K562 (cell line): ENCODE data around the gene GEMIN7. TPM values are rescaled to one million over a fixed set of nuclear protein-coding genes. Genes with fewer than 3 reads are reported as not detected.

Source experiments
- ATAC-seq: fragments of 200-7000 bp; cut with Tn5 transposase; 3 replicates; pipeline ENCODE4 v1.9.1; 2020; ENCODE audit warnings: moderate library complexity
- BruUV-seq: library from RNA; stranded (reverse); fragments of 400-500 nt; replicated peaks from 2 replicates; lab custom pipeline; 2021; lab: Mats Ljungman, UMichigan
- CTCF ChIA-PET: fragments of 300-600 bp; formaldehyde crosslinking; extraction: SDS; loops from one replicate; lab custom pipeline; 2021; ENCODE audit warnings: low intra/inter-chr PET ratio; lab: Yijun Ruan, JAX
- POLR2A ChIA-PET: fragments of 300-600, 350-650 bp; sonication (Branson Sonifier 250); formaldehyde crosslinking; extraction: SDS; loops from one replicate; lab custom pipeline; 2021; ENCODE audit warnings: antibody characterized with exemption, inconsistent platforms; lab: Yijun Ruan, JAX
- DNase-seq, 4 experiments: peaks; one replicate each; pipeline versions ENCODE4 v3.0.0 to v3.0.0-alpha.2; 2011 to 2018; ENCODE audit warnings: low spot score in 3 of 4, mixed read lengths in 3 of 4; ENCODE audit errors: extremely low read depth in 1 of 4
- FAIRE-seq: peaks from 2 replicates; lab custom pipeline; 2011; peaks lifted over from hg19 to GRCh38; lab: Jason Lieb, UNC
- H2AFZ ChIP-seq: 2 replicates; pipeline ENCODE4 v1.6.0; 2011; ENCODE audit warnings: low read depth, low read length, control low read depth, inconsistent platforms
- H3K27ac ChIP-seq: fragments of 200-600 bp; 3 replicates; pipeline ENCODE4 v1.8.0; 2011; ENCODE audit warnings: low read depth, mild to moderate bottlenecking, control low read depth, inconsistent platforms, low read length, moderate library complexity, mixed read lengths; ENCODE audit errors: extremely low read depth
- H3K27me3 ChIP-seq, 2 experiments: fragments of 300-600 bp in 1 of 2; 2 replicates in 1 of 2; 3 replicates in 1 of 2; pipeline versions ENCODE4 v1.6.0 to v1.8.0; 2011; ENCODE audit warnings: inconsistent platforms in 2 of 2, low read length in 2 of 2, mild to moderate bottlenecking in 1 of 2, mixed read lengths in 1 of 2, moderate library complexity in 1 of 2; ENCODE audit not compliant: control insufficient read depth in 2 of 2, insufficient read depth in 2 of 2
- H3K36me3 ChIP-seq: fragments of 300-600 bp; 3 replicates; pipeline ENCODE4 v1.8.0; 2011; ENCODE audit warnings: mild to moderate bottlenecking, low read length, inconsistent platforms; ENCODE audit not compliant: control insufficient read depth, insufficient read depth
- H3K4me1 ChIP-seq, 2 experiments: fragments of 200-600 bp in 1 of 2; replicated peaks in 1 of 2; 2 replicates in 1 of 2; 3 replicates in 1 of 2; pipeline versions ENCODE4 v1.5.1 to v1.8.0; 2011; ENCODE audit warnings: inconsistent platforms in 2 of 2, low read length in 2 of 2, mild to moderate bottlenecking in 1 of 2, mixed read lengths in 1 of 2, moderate library complexity in 1 of 2; ENCODE audit not compliant: control insufficient read depth in 2 of 2, insufficient read depth in 2 of 2
- H3K4me2 ChIP-seq: 2 replicates; pipeline ENCODE4 v1.6.1; 2011; ENCODE audit warnings: low read length, control low read depth, inconsistent platforms, mixed read lengths; ENCODE audit not compliant: insufficient read depth
- H3K4me3 ChIP-seq: fragments of 200-600 bp; sonication (generic), shearing (Covaris generic); 2 replicates; pipeline ENCODE4 v1.5.1; 2016; ENCODE audit warnings: control low read depth, inconsistent platforms
- H3K79me2 ChIP-seq: fragments of 200-600 bp; 3 replicates; pipeline ENCODE4 v1.8.0; 2011; ENCODE audit warnings: low read length, inconsistent platforms; ENCODE audit not compliant: control insufficient read depth, insufficient read depth
- H3K9ac ChIP-seq, 2 experiments: 2 replicates each; pipeline versions ENCODE4 v1.6.0 to v1.6.1; 2011; ENCODE audit warnings: low read depth in 2 of 2, low read length in 2 of 2, control low read depth in 1 of 2, inconsistent platforms in 1 of 2, mild to moderate bottlenecking in 1 of 2, mixed read lengths in 1 of 2; ENCODE audit not compliant: insufficient read depth in 1 of 2
- H3K9me1 ChIP-seq: one replicate; pipeline ENCODE4 v1.6.0; 2011; ENCODE audit warnings: inconsistent platforms, mild to moderate bottlenecking, low read length, moderate library complexity; ENCODE audit not compliant: control insufficient read depth, insufficient read depth
- H3K9me3 ChIP-seq: replicated peaks from 2 replicates; pipeline ENCODE4 v1.5.1; 2011; ENCODE audit warnings: low read depth, low read length, inconsistent platforms; ENCODE audit not compliant: control insufficient read depth, insufficient read depth
- H4K20me1 ChIP-seq: replicated peaks from 2 replicates; pipeline ENCODE4 v1.6.1; 2011; ENCODE audit warnings: low read length, inconsistent platforms, mixed read lengths; ENCODE audit not compliant: control insufficient read depth, insufficient read depth
- CBX2 ChIP-seq: fragments of 200-600 bp; sonication (generic); IDR thresholded peaks from one replicate; pipeline ENCODE4 v1.6.1; 2012; ENCODE audit warnings: mild to moderate bottlenecking, low read length, inconsistent platforms; ENCODE audit not compliant: insufficient read depth, poor library complexity, severe bottlenecking
- DDX20 ChIP-seq: fragments of 450-650 bp; IDR thresholded peaks from 2 replicates; pipeline ENCODE4 v1.6.1; 2016; ENCODE audit warnings: missing genetic modification characterization, low read depth, mild to moderate bottlenecking, missing compliant biosample characterization, moderate library complexity
- FOXJ3 ChIP-seq: sonication (generic); formaldehyde crosslinking; IDR thresholded peaks from 2 replicates; pipeline ENCODE4 v1.4.0; 2020; ENCODE audit warnings: mild to moderate bottlenecking, missing genetic modification reagents
- FOXP1 ChIP-seq: sonication (generic); formaldehyde crosslinking; IDR thresholded peaks from 2 replicates; pipeline ENCODE4 v1.8.0; 2022; ENCODE audit warnings: mild to moderate bottlenecking, missing genetic modification reagents
- HIVEP1 ChIP-seq: fragments of 250-450 bp; sonication (Bioruptor Pico); IDR thresholded peaks from 2 replicates; pipeline ENCODE4 v1.4.0; 2020; ENCODE audit warnings: mild to moderate bottlenecking
- ILK ChIP-seq: fragments of 450-650 bp; IDR thresholded peaks from 2 replicates; pipeline ENCODE4 v1.6.1; 2016; ENCODE audit warnings: missing genetic modification characterization, low read depth, mild to moderate bottlenecking, missing compliant biosample characterization, moderate library complexity, borderline replicate concordance
- KDM5B ChIP-seq: fragments of 200-600 bp; sonication (generic); IDR thresholded peaks from 2 replicates; pipeline ENCODE4 v1.6.1; 2012; ENCODE audit warnings: low read depth, mild to moderate bottlenecking, moderate library complexity, low read length, control low read depth, inconsistent platforms; ENCODE audit not compliant: insufficient replicate concordance
- MEIS2 ChIP-seq: fragments of 450-650 bp; IDR thresholded peaks from 2 replicates; pipeline ENCODE4 v1.6.1; 2014; ENCODE audit warnings: mild to moderate bottlenecking; ENCODE audit not compliant: partially characterized antibody
- NBN ChIP-seq: fragments of 450-650 bp; IDR thresholded peaks from 2 replicates; pipeline ENCODE4 v1.6.1; 2016; ENCODE audit warnings: low read depth, mild to moderate bottlenecking
- POLR2H ChIP-seq: IDR thresholded peaks from 2 replicates; pipeline ENCODE4 v1.6.1; 2016; ENCODE audit warnings: missing genetic modification characterization, low read depth, mild to moderate bottlenecking, control low read depth, missing compliant biosample characterization, moderate library complexity
- RBM22 ChIP-seq: fragments of 200-400 bp; formaldehyde crosslinking; IDR thresholded peaks from 2 replicates; pipeline ENCODE4 v1.6.1; 2018; ENCODE audit warnings: low read length, low read depth; ENCODE audit not compliant: poor library complexity, severe bottlenecking
- TAL1 ChIP-seq: fragments of 450-650 bp; IDR thresholded peaks from 2 replicates; pipeline ENCODE4 v1.6.1; 2016; ENCODE audit warnings: mild to moderate bottlenecking
- XRCC4 ChIP-seq: IDR thresholded peaks from one replicate; pipeline ENCODE4 v1.6.1; 2011; ENCODE audit not compliant: insufficient read depth, insufficient read length; ENCODE audit errors: extremely low read depth
- ZNF140 ChIP-seq: fragments of 250-450 bp; sonication (Bioruptor Pico); IDR thresholded peaks from 2 replicates; pipeline ENCODE4 v1.8.0; 2021; ENCODE audit warnings: moderate library complexity, mild to moderate bottlenecking, inconsistent platforms
- ZNF212 ChIP-seq: fragments of 450-650 bp; formaldehyde crosslinking; IDR thresholded peaks from 2 replicates; pipeline ENCODE4 v1.4.0; 2020; ENCODE audit warnings: mild to moderate bottlenecking
- ZNF717 ChIP-seq: fragments of 250-450 bp; sonication (Bioruptor Pico); IDR thresholded peaks from 2 replicates; pipeline ENCODE4 v1.5.0; 2021
- WGBS: fragments of 100-300 bp; shearing (Covaris generic); methylation state at CpG from one replicate; pipeline ENCODE4 v1.1.6; 2016; ENCODE audit warnings: low coverage, mixed read lengths; ENCODE audit not compliant: insufficient coverage; ENCODE audit errors: missing lambda C conversion rate; 5-methylcytosine and 5-hydroxymethylcytosine counted together
- in situ Hi-C: fragments of 300-500 bp; cut with MboI; formaldehyde crosslinking; loops from 4 replicates; pipeline ENCODE4 v1.15.0; 2018; ENCODE audit warnings: inconsistent platforms, mixed read lengths
- intact Hi-C: fragments of 100-400 bp; cut with micrococcal nuclease; formaldehyde crosslinking; loops from 2 replicates; pipeline ENCODE4 v1.14.2; 2022
- polyA plus RNA-seq, 8 experiments: library from polyadenylated mRNA; depleted of rRNA in 4 of 8; stranded (reverse) in 5 of 8; unstranded in 3 of 8; fragments of >200 nt; fragmentation: Nextera tagmentation in 2 of 8; fragmentation: Illumina TruSeq in 1 of 8; extraction: Ambion mirVana in 2 of 8; extraction: Trizol in 1 of 8; gene quantifications; 2 replicates each; pipeline versions ENCODE4 v1.2.1 to v1.2.3, GENCODE V29; 2011 to 2014; ENCODE audit warnings: inconsistent platforms in 1 of 8, missing spikeins in 1 of 8
- total RNA-seq, 7 experiments: library from RNA; depleted of rRNA in 6 of 7; stranded (reverse); fragments of >200 nt in 6 of 7; fragmentation: Illumina TruSeq in 2 of 7; extraction: Trizol in 2 of 7; gene quantifications; 2 replicates each; pipeline versions ENCODE4 v1.2.1 to v1.2.3, GENCODE V29; 2011 to 2021; ENCODE audit warnings: low replicate concordance in 1 of 7
- TF ChIP-seq, protein P1 (sequence below), 2 experiments: IDR thresholded peaks in 1 of 2; conservative IDR thresholded peaks in 1 of 2; 2 replicates each; pipeline ENCODE4 v1.6.1; 2016; ENCODE audit warnings: low read depth in 2 of 2, mild to moderate bottlenecking in 1 of 2, missing compliant biosample characterization in 1 of 2, missing genetic modification characterization in 1 of 2, moderate library complexity in 1 of 2

GEMIN7 gene
- total and polyA plus RNA-seq, 9 of the 15 experiments (the other 6 are each of a cell fraction or from before 2014, with no cell fraction given) = 23.1 to 124 (median 54.9) TPM

GRCh38 chr19:45100201-45100600, 21.1 kb downstream of the GEMIN7 start:
- H3K27me3 ChIP-seq = no peaks in the 10 kb centered on the region
- no peak overlapping the region for H3K4me2 ChIP-seq
- 87% methylated on average over 3 of the region's 3 CpGs for WGBS
- intact Hi-C loops (no loop called here), in situ Hi-C loops (no loop called here)
- H4K20me1 ChIP-seq = peaks cover 78% of the 10 kb centered on the region
- peaks cover 97% of the 10 kb centered on the region for H3K79me2 ChIP-seq
- peaks cover 15% of the 10 kb centered on the region for H3K9me1 ChIP-seq
- no peak for FAIRE-seq
- H2AFZ ChIP-seq = no peak overlapping the region
- POLR2A ChIA-PET = interaction anchor here (1.0 kb wide), 1 partner anchor 14 kb away, joined by 4 read pairs; no protein-coding TSS in a partner anchor
- TF ChIP-seq MEIS2 = no peak
- TF ChIP-seq POLR2H (tag) = no peak
- TF ChIP-seq XRCC4 = no peak
- TF ChIP-seq, protein P1, sequence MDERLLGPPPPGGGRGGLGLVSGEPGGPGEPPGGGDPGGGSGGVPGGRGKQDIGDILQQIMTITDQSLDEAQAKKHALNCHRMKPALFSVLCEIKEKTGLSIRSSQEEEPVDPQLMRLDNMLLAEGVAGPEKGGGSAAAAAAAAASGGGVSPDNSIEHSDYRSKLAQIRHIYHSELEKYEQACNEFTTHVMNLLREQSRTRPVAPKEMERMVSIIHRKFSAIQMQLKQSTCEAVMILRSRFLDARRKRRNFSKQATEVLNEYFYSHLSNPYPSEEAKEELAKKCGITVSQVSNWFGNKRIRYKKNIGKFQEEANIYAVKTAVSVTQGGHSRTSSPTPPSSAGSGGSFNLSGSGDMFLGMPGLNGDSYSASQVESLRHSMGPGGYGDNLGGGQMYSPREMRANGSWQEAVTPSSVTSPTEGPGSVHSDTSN (CRISPR knock-in tag; IDR thresholded peaks at IDR 0.05; ENCODE audit: low read depth) = no peak
- TF ChIP-seq, protein P1 (tag; conservative IDR thresholded peaks at IDR 0.05; ENCODE audit: low read depth) = no peak
- TF ChIP-seq CBX2 = no peak
- no peak for TF ChIP-seq HIVEP1 (CRISPR knock-in tag)
- TF ChIP-seq TAL1 = no peak
- TF ChIP-seq ZNF212 (CRISPR knock-in tag) = no peak
- TF ChIP-seq FOXP1 (CRISPR knock-in tag) = no peak
- no peak for TF ChIP-seq NBN
- TF ChIP-seq ZNF717 (CRISPR knock-in tag) = no peak
- TF ChIP-seq RBM22 = no peak
- no peak for TF ChIP-seq DDX20
- no peak for TF ChIP-seq ILK (tag)
- no peak for TF ChIP-seq KDM5B
- no peak for TF ChIP-seq ZNF140 (CRISPR knock-in tag)
- no peak for TF ChIP-seq FOXJ3 (CRISPR knock-in tag)
- CTCF ChIA-PET = no interaction called here
- ATAC-seq = no peak
- no peak overlapping the region for H3K27ac ChIP-seq
- BruUV-seq = no TSS peak
- peaks cover 62% of the 10 kb centered on the region; the same call in 2 of the 3 replicates for H3K36me3 ChIP-seq
- peaks cover 37 to 63% of the 10 kb centered on the region in 2 experiments for H3K4me1 ChIP-seq
- no peaks in the 10 kb centered on the region for H3K9me3 ChIP-seq
- H3K9ac ChIP-seq = peak overlapping the region in 1 of 2 experiments; percentile 63; a peak in 1 of 4 replicates
- DNase-seq = no peak
- no peak overlapping the region for H3K4me3 ChIP-seq
